Bronchial epithelial cell (primary cell): ENCODE results near the gene PTGIS. TPM values are rescaled to one million over a fixed set of nuclear protein-coding genes. Genes with fewer than 3 reads are reported as not detected.

Experiments
- DNase-seq: peaks from one replicate; pipeline ENCODE4 v3.0.0-alpha.2; 2010; ENCODE audit warnings: low read depth
- FAIRE-seq: peaks from 2 replicates; lab custom pipeline; 2011; peaks lifted over from hg19 to GRCh38; lab: Jason Lieb, UNC
- H3K27me3 ChIP-seq: 2 replicates; pipeline ENCODE4 v1.5.1; 2011; ENCODE audit warnings: low read length; ENCODE audit not compliant: control insufficient read depth, insufficient read depth
- H3K36me3 ChIP-seq: 2 replicates; pipeline ENCODE4 v1.5.1; 2011; ENCODE audit warnings: low read length; ENCODE audit not compliant: control insufficient read depth, insufficient read depth
- H3K4me3 ChIP-seq: 2 replicates; pipeline ENCODE4 v1.5.1; 2011; ENCODE audit warnings: mild to moderate bottlenecking, low read depth, low read length, control low read depth
- total RNA-seq: library from RNA; depleted of rRNA; stranded (reverse); fragments of >200 nt; gene quantifications from 2 replicates; pipeline ENCODE4 v1.2.1, GENCODE V29; 2014
- TF ChIP-seq, protein P1 (sequence below): IDR thresholded peaks from 2 replicates; pipeline ENCODE4 v1.5.1; 2011; ENCODE audit warnings: mild to moderate bottlenecking, moderate library complexity, low read length, control low read depth, inconsistent platforms; ENCODE audit not compliant: insufficient read depth, severe bottlenecking

The PTGIS gene
- total RNA-seq, 1 donor from 2014 or later = 4.7 TPM

DNA sequence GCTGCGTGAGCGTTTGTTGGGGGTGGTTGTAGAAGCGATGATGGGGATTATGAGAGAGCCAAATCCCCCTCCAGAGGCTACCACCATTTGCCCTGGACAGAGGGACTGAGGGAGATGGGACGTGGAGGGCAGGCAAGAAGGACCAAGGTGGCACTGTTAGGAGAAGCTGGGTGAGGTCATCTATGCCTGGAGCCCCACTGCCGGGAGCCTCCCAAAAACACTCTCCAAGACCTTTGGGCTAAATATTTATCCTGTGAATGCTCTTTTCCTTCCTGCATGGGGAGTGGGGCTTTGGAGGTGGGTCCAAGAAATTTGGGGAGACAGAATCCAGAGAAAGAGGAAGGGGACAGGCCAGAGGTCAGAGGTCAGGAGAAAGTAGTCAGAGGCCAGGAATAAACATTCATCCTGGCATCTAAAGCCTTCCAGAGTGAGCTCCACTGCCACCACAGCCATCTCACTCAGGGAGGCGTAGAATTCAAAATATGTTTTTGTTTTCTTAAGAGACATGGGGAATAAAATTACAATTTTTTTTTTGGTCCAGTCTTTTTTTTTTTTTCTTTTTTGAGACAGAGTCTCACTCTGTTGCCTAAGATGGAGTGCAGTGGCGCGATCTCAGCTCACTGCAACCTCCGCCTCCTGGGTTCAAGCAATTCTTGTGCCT, 17.8 kb upstream of the PTGIS start:
- FAIRE-seq (no peak), DNase-seq (no peak)
- TF ChIP-seq, protein P1, sequence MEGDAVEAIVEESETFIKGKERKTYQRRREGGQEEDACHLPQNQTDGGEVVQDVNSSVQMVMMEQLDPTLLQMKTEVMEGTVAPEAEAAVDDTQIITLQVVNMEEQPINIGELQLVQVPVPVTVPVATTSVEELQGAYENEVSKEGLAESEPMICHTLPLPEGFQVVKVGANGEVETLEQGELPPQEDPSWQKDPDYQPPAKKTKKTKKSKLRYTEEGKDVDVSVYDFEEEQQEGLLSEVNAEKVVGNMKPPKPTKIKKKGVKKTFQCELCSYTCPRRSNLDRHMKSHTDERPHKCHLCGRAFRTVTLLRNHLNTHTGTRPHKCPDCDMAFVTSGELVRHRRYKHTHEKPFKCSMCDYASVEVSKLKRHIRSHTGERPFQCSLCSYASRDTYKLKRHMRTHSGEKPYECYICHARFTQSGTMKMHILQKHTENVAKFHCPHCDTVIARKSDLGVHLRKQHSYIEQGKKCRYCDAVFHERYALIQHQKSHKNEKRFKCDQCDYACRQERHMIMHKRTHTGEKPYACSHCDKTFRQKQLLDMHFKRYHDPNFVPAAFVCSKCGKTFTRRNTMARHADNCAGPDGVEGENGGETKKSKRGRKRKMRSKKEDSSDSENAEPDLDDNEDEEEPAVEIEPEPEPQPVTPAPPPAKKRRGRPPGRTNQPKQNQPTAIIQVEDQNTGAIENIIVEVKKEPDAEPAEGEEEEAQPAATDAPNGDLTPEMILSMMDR = no peak
- Histone ChIP-seq H3K27me3 (peaks cover 3% of the 10 kb centered on the region), H3K36me3 (no peaks in the 10 kb centered on the region), H3K4me3 (no peak overlapping the region)

DNA sequence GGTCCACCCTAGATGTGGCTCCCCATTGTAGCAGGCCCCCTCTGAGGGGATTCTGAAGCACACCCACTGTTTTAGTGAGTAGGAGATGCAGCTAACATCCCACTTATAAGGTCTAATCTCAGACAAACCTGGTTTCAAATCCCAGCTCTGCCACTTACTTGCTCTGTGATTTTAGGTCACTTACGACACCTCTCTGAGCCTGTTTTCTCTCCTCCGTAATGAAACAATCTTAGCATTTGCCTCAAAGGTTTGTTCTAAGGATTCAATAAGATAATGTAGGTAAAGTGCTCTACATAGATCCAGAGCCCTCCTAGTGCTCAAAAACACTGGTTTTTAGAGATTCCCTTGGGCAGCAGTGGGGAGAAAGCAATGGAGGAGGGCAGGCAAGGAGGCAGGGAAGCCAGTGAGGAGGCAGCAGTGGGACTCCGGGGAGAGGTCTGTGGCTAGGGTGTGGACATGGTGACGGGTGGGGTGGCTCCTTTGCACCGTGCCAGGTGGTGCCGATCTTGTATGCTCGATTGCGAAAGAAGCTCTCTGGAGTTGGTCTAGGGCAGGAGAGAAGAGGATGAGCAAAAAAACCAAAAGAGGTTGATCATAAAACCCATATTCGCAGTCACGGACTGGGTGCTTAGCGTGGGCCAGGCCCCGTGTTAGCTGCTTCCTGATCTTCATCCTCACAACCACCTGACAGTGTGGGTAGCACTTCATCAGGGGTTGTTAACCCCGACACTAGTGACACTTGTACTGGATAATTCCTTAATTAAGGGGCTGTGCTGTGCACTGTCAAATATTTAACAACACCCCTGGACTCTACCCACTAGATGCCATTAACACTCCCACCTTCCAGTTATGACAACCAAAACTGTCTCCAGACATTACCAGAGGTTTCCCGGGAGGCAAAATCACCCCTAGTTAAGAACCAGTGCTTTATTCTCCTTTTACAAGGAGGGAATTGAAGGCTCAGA, 16.8 kb upstream of the PTGIS start:
- FAIRE-seq (no peak), DNase-seq (no peak)
- TF ChIP-seq, protein P1 = no peak
- Histone ChIP-seq H3K27me3 (peaks cover 3% of the 10 kb centered on the region), H3K4me3 (no peak overlapping the region), H3K36me3 (no peaks in the 10 kb centered on the region)

DNA sequence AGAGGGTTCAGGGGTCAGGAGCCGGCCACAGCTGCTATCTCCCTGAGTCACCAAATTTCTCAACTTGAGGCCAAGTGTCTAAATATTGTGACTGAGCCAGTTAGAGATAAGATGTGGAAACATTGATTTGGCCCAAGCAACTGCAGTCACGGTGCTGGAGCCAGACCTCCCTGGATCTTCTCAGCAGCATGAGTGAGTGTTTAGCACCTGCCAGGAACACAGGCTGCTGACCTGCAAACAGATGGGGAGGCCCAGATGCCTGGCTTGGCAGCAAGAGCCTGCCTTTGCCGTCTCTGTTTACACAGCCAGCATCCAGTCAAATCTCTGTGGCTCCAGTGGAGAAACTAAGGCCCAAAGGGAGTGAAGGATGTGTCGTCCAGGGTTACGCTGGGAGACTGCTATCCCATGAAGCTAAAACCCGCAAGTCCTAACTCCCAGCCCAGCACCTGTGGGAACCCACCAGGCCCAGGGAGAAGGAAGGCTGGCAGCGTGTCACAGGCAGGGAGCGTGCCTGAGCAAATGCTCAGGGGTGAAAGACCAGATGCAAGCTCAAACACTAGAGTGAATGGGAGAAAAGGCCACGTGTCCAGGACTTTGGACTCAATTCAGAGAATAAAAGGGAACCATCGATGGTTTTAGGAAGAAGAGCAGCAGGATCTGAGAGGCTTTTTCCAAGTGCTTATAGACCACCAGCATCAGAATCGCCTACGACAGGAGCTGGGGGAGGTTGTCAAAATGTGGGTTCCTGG, 15.9 kb upstream of the PTGIS start:
- DNase-seq (peak; percentile 18), FAIRE-seq (no peak)
- Histone ChIP-seq H3K27me3 (peaks cover 6% of the 10 kb centered on the region), H3K4me3 (no peak overlapping the region), H3K36me3 (no peaks in the 10 kb centered on the region)
- TF ChIP-seq, protein P1 = peak; percentile 2

DNA sequence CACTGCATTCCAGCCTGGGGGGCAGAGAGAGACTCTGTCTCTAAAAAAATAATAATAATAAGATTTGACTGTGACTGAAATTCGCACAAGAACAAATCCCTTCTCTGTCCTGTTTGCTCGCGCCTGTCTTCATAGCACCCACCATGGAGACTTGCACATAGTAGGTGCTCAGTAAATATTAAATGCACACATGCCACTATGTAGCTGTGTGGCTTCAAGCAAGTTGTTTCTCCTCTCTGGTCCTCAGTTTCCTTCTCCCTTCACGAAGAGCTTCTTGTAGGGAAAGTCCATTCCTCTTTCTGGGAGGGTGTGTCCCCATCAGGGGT, 15.4 kb upstream of the PTGIS start:
- peaks cover 7% of the 10 kb centered on the region for H3K27me3 ChIP-seq
- H3K4me3 ChIP-seq = no peak overlapping the region
- no peak for DNase-seq
- H3K36me3 ChIP-seq = no peaks in the 10 kb centered on the region
- TF ChIP-seq, protein P1 = no peak
- no peak for FAIRE-seq

DNA sequence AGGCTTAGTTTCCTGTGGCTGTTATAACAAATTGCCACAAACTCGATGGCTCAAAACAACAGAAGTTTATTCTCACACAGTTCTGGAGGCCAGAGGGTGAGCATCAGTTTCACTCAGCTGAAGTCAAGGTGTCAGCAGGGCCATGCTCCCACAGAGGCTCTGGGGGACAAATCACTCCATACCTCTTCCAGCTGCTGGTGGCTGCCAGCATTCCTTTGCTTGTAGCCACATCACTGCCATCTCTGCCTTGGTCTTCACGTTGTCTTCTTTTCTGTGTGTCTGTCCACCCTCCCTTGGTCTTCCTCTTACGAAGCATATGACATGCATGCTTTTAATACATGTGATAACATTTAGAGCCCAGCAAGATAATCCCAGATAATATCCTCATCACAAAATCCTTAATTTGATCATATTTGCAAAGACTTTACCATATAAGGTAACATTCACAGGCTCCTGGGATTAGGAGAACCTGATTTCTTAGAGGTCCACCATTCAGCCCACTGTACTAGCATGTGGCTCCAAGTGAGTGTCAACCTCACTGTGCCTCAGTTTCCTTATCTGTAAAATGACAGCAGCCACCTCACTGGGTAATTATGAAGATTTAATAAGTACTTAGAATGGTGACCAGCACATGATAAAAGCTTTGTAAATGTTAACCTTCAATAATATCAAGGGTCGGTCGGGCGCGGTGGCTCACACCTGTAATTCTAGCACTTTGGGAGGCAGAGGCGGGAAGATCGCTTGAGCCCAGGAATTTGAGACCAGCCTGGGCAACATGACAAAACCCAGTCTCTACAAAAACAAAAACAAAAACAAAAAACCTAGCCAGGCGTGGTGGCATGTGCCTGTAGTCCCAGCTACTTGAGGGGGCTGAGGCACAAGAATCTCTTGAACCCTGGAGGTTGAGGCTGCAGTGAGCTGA, 14.7 kb upstream of the PTGIS start:
- Histone ChIP-seq H3K4me3 (no peak overlapping the region), H3K27me3 (peaks cover 7% of the 10 kb centered on the region), H3K36me3 (no peaks in the 10 kb centered on the region)
- no peak for FAIRE-seq
- DNase-seq = no peak
- TF ChIP-seq, protein P1 = no peak
